CD4-positive, alpha-beta T cell treated with Interleukin-12 subunit alpha and Interleukin-12 subunit beta, for 1 hour (primary cell): Measurements from ENCODE around the gene PRPSAP2.
"Not testable (repeated sequence)": the region's sequence is repeated elsewhere in the genome, so short reads cannot be mapped to it uniquely, and the experiment has no call there.

Source experiments
- DNase-seq: peaks from one replicate; pipeline ENCODE4 v3.0.0-alpha.2; 2020

The PRPSAP2 gene

DNA sequence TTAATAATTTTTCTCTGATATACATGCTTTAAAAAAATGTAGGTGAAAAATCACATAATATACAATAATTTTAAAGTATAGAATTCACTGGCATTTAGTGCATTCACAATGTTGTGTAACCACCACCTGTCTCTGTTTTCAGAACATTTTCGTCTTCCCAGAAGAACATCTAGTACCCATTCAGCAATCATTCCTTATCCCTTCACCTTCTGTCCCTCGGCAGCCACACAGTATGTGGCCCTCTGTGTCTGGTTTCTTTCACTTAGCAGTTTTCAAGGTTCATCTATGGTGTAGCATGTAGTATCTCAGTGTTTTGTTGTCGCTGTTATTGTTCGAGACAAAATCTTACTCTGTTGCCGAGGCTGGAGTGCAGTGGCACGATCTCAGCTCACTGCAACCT, 33.6 kb downstream of the PRPSAP2 start:
- DNase-seq: no peak

DNA sequence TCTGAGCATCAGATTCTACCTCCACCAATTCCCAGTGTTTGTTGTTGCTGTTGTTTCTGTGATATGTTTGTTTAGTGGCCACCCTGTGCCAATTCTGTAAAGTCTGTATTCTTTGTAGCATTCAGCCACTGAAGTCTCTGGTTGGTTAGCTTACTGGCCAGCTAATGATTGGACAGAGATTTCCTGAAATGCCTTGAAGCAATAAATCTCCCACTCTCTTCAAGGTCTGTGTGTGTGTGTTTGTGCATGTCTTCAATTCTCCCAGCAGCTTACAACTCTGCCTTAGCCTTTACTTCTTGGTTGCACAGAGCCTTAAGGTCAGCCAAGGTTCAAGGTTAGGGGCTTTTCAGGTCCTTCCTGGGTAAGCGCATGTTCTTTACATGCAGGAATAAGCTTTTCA, 38.2 kb downstream of the PRPSAP2 start:
- DNase-seq: no peak

- no peak for DNase-seq
These were observed 39.0 kb downstream of the PRPSAP2 start for GRCh38 chr17:18896947-18897346.

- DNase-seq: no peak
These were observed 46.6 kb downstream of the PRPSAP2 start for GRCh38 chr17:18904482-18904881.

- no peak for DNase-seq
These were observed 47.3 kb downstream of the PRPSAP2 start for GRCh38 chr17:18905226-18905625.

- no peak for DNase-seq
These were observed 52.4 kb downstream of the PRPSAP2 start for GRCh38 chr17:18910326-18910725.

GRCh38 chr17:18910881-18911280, 53.0 kb downstream of the PRPSAP2 start:
- DNase-seq: no peak

DNA sequence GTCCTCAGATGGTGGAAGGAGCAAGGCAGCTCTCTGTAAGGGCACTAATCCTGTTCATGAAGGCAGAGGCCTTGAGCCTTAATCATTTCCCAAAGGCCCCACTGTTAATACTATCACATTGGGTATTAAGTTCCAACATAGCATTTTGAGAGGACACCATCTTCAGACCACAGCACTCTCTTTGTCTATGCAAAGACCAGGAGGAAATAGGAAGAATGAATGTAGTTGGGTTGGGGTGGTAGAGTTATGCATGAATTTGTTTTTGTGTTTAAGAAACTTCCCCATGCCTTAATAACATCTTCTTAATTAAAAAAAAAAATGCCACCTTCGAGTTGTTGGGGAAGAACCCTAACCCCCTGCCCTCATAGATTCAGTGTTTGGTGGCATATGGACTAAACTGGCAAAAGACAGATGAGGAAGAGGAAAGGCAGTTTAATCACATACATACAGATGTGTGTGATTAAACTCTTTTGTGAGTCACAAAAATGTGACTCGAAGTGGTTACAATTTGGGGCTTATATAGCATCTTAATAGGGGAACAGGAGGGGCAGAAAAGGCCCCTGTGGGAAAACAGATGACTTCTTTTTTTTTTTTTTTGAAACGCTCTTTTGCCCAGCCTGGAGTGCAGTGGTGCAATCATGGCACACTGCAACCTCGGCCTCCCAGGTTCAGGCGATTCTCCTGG, 59.0 kb downstream of the PRPSAP2 start:
- DNase-seq: no peak

DNA sequence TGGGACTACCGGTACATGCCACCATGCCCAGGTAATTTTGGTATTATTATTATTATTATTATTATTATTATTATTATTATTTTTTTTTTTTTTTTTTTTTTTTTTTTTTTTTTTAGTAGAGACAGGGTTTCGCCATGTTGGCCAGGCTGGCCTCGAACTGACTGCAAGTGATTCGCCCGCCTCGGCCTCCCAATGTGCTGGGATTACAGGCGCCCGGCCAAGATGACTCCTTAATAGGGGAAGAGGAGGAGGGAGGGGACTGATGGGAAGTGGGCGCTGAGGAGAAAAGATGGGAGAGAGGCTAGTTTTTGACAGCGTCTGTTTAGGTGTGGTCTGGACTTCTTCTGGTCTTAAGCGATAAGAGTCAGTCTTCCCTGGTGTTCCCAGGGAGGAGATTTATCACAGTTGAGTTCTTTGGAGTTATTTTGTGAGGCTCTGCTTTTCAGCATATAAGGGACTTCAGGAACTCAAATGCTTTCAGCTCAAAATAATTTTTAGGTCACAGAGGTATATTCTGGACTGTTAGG, 59.6 kb downstream of the PRPSAP2 start:
- DNase-seq: no peak

DNA sequence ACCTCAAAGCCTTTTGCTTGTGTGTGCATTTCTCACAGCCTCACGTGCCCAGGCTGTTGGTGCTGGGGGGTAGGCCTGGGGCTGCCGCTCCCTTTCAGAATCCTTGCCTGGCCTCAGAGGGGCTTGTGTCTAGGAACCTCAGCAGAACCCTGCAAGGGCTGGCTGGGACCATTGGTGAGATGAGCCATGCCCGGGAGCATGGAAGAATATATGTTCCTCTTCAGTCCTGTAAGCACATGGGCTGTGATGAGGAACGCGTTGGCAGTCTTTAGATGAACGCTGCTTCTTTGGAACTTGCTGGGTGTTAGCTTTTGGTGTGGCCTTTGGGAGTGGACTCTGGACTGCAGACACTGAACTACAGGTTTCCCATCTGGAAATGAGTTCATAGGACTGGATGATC, 62.0 kb downstream of the PRPSAP2 start:
- no peak for DNase-seq

- DNase-seq: peak; percentile 18
These were observed 63.0 kb downstream of the PRPSAP2 start for GRCh38 chr17:18920911-18921441.

DNA sequence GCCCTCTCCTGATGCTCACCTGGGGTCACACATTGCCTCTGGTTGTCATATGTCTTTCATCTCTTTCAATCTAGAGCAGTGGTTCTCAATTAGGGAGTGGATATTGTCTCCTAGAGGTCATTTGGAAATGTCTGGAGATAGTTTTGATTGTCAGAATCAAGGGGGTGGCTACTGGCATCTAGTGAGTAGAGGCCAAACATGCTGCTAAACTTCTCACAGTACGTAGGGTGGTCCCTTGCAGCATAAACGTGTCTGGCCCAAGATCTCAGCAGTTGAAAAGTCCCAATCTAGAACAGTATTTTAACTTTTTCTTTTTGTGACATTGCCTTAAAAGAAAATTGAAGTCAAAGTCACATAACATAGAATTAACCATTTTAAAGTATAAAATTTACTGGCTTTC, 63.6 kb downstream of the PRPSAP2 start:
- no peak for DNase-seq

GRCh38 chr17:18921912-18922451, 64.1 kb downstream of the PRPSAP2 start:
- DNase-seq: no peak

DNA sequence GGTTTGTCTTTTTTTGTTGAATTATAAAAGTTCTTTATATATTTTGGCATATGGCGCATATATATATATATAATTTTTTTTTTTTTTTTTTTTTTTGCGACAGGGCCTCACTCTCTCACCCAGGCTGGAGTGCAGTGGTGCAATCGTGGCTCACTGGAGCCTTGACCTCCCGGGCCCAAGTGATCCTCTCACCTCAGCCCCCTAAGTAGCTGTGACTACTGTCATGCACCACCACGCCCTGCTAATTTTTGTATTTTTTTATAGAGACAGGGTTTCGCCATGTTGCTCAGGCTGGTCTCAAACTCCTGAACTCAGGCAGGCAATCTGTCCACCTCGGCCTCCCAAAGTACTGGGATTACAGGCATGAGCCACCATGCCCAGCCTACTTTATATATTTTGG, 64.7 kb downstream of the PRPSAP2 start:
- DNase-seq: not testable (repeated sequence)

DNA sequence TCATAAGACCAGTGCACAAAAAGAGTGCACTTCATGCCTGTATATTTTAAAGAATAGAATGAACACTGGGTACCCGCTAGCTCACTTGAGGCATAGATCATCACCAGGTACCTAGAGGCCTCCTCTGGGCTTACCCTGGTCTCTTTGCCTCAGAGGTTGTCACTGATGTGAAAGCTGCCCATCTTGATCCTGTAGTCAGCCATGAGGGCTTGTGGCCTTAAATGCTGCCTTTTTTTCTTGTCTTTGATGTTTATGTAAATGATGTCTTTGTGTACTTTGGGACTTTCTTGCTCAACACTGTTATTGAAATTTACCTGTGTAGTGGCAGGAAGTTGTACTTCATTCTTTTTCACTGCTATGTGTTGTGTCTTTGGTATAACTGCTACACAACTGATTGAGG, 67.3 kb downstream of the PRPSAP2 start:
- peak; percentile 16 for DNase-seq

GRCh38 chr17:18928628-18929125, 70.7 kb downstream of the PRPSAP2 start:
- no peak for DNase-seq

- DNase-seq: peak; percentile 12
These were observed 74.6 kb downstream of the PRPSAP2 start for GRCh38 chr17:18932360-18933055.

DNA sequence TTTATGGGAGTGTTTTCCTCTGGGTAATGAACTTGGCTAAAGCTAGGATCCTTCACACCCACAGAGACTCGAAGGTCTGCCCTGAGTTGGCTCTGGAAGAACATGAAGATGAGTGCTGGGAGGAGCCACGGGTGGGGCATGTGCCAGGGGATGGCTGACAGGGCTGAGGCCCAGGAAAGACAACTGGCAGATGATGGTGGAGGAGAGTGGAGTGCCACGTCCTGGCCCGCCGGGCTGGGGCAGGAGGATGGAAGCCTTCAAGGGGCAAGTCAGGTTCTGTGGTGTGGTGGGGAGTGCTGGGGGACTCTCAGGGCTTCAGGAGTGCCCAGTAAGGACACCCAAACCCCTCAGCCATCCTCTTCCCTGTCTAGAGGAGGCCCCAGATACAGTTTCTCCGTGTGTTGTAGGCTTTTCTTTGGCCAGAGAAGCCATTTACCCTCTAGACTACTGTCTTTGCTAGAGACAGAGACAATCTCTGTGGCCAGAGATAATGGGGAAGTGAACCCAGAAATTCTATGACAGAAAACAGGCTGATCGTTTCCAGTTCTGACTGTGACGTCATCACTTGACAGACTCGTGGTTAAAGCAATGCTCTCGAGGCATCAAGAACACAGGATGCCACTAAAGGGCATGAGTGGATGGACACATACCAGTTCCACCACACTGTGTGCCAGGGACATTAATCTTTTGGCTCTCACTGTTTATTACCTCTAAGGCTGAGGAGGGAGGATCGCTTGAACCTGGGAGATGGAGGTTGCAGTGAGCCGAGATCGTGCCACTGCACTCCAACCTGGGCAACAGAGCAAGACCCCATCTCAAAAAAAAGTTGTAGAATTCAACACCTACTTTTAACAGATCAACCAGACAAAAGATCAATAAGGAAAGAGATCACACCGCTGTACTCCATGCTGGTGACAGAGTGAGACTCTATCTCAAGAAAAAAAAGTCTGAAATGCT, 75.4 kb downstream of the PRPSAP2 start:
- no peak for DNase-seq

DNA sequence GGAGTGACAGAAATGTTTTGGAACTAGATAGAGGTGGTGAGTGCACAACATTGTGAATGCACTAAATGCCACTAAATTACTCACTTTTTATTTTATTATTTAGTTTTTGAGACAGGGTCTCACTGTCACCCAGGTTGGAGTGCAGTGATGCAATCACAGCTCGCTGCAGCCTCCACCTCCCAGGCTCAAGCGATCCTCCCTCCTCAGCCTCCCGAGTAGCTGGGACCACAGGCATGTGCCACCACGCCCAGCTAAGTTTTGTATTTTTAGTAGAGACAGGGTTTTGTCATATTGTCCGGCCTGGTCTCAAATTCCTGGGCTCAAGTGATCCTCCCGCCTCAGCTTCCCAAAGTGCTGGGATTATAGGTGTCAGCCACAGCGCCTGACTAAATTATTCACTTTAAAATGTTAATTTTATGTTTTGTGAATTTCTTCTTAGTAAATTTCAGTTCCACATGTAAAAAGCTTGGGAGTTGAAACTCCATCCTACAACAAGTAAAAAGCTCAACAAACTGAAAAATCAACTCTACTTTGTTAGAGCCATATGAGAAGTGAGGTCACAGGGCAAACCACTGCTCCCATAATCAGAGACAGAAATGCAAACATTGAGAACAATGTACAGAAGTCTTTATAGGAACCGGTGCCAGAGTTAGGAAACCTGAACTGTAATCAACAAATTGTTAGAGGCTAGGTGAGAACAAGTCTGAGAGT, 80.2 kb downstream of the PRPSAP2 start:
- DNase-seq: no peak

DNA sequence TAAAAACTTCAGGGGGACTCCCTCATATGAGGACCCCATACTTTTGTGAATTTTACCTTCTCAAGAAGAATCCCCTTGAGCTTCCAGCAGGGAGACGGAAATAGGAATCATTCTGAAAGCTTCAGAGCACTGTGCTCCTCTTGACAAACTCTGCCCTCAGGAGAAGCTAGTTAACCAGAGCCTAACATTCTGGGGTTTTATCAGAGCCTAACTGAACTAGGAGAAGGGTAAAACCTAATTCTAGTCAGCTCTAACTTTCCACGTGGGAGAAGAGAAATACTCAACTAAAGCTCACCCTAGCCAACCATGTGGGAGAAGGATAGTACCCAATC, 80.7 kb downstream of the PRPSAP2 start:
- DNase-seq: no peak

DNA sequence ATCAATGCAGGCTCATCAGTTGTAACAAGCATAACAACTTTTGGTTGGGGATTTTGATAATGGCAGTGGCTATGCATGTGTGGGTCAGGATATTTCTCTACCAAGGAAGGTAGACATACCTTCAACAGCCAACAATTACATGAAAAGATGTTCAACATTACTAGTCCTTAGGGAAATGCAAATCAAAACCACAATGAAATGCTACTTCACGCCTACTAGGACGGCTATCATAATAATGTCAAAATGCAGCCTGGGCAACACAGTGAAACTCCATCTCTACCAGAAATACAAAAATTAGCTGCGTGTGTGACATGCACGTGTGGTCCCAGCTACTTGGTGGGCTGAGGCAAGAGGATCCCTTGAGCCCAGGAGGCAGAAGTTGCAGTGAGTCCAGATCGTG, 86.7 kb downstream of the PRPSAP2 start:
- no peak for DNase-seq

DNA sequence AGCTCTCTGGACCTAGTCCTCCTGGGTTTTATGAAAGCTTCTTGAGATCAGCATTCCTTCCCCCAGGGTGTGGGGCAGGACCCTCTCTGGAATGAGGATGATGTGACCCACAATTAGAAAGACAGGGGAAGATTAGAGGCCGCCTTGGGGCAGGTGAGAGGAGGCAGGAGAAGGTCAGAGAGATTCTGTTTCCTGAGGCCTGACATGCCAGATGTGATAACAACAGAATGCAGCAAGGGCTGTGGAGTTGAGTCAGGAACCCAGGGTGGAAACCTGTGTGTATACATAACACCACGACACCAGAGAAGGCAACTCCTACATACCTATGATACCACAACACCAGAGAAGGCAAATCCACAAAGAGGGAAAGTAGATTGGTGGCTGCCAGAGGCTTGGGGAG, 88.6 kb downstream of the PRPSAP2 start:
- no peak for DNase-seq
